Type B pancreatic cell (in vitro differentiated cells): ENCODE measurements around the gene DNASE1. TPM values are rescaled to one million over a fixed set of nuclear protein-coding genes. Genes with fewer than 3 reads are reported as not detected.

Experiments used
- DNase-seq: peaks from one replicate; pipeline ENCODE4 v3.0.0; 2021; ENCODE audit warnings: mixed read lengths; ENCODE audit not compliant: unreplicated experiment; ENCODE audit errors: extremely low spot score
- H3K27ac Mint-ChIP-seq: 2 replicates; pipeline ENCODE4 v1.8.0; 2021; ENCODE audit warnings: mild to moderate bottlenecking, mixed read lengths
- H3K27me3 Mint-ChIP-seq: 2 replicates; pipeline ENCODE4 v1.8.0; 2021; ENCODE audit warnings: mixed read lengths
- H3K36me3 Mint-ChIP-seq: 2 replicates; pipeline ENCODE4 v1.8.0; 2021; ENCODE audit warnings: mixed read lengths
- H3K4me1 Mint-ChIP-seq: one replicate; pipeline ENCODE4 v1.8.0; 2021; ENCODE audit warnings: mixed read lengths; ENCODE audit not compliant: unreplicated experiment
- H3K4me3 Mint-ChIP-seq: 2 replicates; pipeline ENCODE4 v1.8.0; 2021; ENCODE audit warnings: mild to moderate bottlenecking, mixed read lengths
- H3K9me3 Mint-ChIP-seq: 2 replicates; pipeline ENCODE4 v1.8.0; 2021; ENCODE audit warnings: mixed read lengths
- CTCF ChIP-seq: fragments of 200-600 bp; sonication (generic); conservative IDR thresholded peaks from 2 replicates; pipeline ENCODE4 v1.5.0; 2021; ENCODE audit warnings: antibody characterized with exemption, mild to moderate bottlenecking
- total RNA-seq: library from RNA; stranded (reverse); gene quantifications from 2 replicates; pipeline ENCODE4 v1.2.1, GENCODE V29; 2021; ENCODE audit warnings: low replicate concordance

DNASE1 gene
- total RNA-seq, 1 donor from 2014 or later, result 44.8 TPM

- peaks cover 7% of the 10 kb centered on the region for H3K36me3 Mint-ChIP-seq
- no peak for TF ChIP-seq CTCF
- H3K4me1 Mint-ChIP-seq, result peaks cover 31% of the 10 kb centered on the region
- H3K9me3 Mint-ChIP-seq, result no peaks in the 10 kb centered on the region
- no peaks in the 10 kb centered on the region for H3K27me3 Mint-ChIP-seq
- DNase-seq, result peak; percentile 45
- H3K27ac Mint-ChIP-seq, result no peak overlapping the region
- peak overlapping the region; percentile 3 for H3K4me3 Mint-ChIP-seq
Observed at GRCh38 chr16:3640207-3640606, 14.3 kb upstream of the DNASE1 start.

- Mint-ChIP-seq H3K4me3 (peak overlapping the region; percentile 3), H3K4me1 (peaks cover 38% of the 10 kb centered on the region), H3K9me3 (no peaks in the 10 kb centered on the region), H3K27me3 (no peaks in the 10 kb centered on the region), H3K27ac (no peak overlapping the region), H3K36me3 (peaks cover 7% of the 10 kb centered on the region)
- no peak for TF ChIP-seq CTCF
- DNase-seq, result peak; percentile 60
Observed at GRCh38 chr16:3640632-3641501, 13.6 kb upstream of the DNASE1 start.

GRCh38 chr16:3641801-3642396 lies 12.6 kb upstream of the DNASE1 start:
- H3K9me3 Mint-ChIP-seq, result no peaks in the 10 kb centered on the region
- TF ChIP-seq CTCF, result no peak
- no peaks in the 10 kb centered on the region for H3K27me3 Mint-ChIP-seq
- H3K4me3 Mint-ChIP-seq, result no peak overlapping the region
- peak; percentile 56 for DNase-seq
- H3K36me3 Mint-ChIP-seq, result peaks cover 12% of the 10 kb centered on the region
- H3K27ac Mint-ChIP-seq, result peak overlapping the region; percentile 83
- H3K4me1 Mint-ChIP-seq, result peaks cover 46% of the 10 kb centered on the region

- Mint-ChIP-seq H3K4me1 (peaks cover 40% of the 10 kb centered on the region), H3K36me3 (peaks cover 12% of the 10 kb centered on the region), H3K4me3 (peak overlapping the region; percentile 67), H3K27me3 (no peaks in the 10 kb centered on the region), H3K9me3 (no peaks in the 10 kb centered on the region), H3K27ac (peak overlapping the region; percentile 83)
- DNase-seq, result peak; percentile 67
- TF ChIP-seq CTCF, result no peak
Observed at GRCh38 chr16:3642397-3643094, 11.9 kb upstream of the DNASE1 start.

GRCh38 chr16:3643095-3643730 lies 11.3 kb upstream of the DNASE1 start:
- TF ChIP-seq CTCF, result no peak
- H3K4me1 Mint-ChIP-seq, result peaks cover 36% of the 10 kb centered on the region

More at GRCh38 chr16:3643095-3643730, 11.3 kb upstream of the DNASE1 start:
- Mint-ChIP-seq H3K9me3 (no peaks in the 10 kb centered on the region), H3K27ac (peak overlapping the region; percentile 83), H3K4me3 (peak overlapping the region; percentile 67), H3K36me3 (peaks cover 12% of the 10 kb centered on the region), H3K27me3 (no peaks in the 10 kb centered on the region)
- peak; percentile 44 for DNase-seq
